HG03103 (cell line): ENCODE results near the gene SNTA1.
A peak's percentile ranks its signal among the peaks of the same experiment; 100 is the strongest.
"Not testable (repeated sequence)": the region's sequence is repeated elsewhere in the genome, so short reads cannot be mapped to it uniquely, and the experiment has no call there.

ENCODE experiments used
- ATAC-seq: cut with Tn5 transposase; IDR thresholded peaks from one replicate; pipeline ENCODE4 v1.9.1; 2021; ENCODE audit warnings: low read depth; ENCODE audit not compliant: unreplicated experiment

The SNTA1 gene

DNA sequence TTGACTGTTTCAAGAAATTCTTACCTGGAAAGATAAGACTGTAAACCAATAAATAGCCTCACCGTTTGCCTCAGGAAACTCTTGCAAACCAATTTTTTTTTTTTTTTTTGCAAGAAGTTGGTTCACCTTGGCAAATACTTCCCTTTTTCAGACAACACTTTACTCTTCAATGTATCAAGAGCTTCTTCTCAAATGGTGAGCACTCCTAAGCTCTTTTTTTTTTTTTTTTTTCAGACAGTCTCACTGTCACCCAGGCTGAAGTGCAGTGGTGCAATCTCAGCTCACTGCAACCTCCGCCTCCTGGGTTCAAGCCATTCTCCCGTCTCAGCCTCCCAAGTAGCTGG is 22.7 kb upstream of the SNTA1 start:
- ATAC-seq, result no peak

DNA sequence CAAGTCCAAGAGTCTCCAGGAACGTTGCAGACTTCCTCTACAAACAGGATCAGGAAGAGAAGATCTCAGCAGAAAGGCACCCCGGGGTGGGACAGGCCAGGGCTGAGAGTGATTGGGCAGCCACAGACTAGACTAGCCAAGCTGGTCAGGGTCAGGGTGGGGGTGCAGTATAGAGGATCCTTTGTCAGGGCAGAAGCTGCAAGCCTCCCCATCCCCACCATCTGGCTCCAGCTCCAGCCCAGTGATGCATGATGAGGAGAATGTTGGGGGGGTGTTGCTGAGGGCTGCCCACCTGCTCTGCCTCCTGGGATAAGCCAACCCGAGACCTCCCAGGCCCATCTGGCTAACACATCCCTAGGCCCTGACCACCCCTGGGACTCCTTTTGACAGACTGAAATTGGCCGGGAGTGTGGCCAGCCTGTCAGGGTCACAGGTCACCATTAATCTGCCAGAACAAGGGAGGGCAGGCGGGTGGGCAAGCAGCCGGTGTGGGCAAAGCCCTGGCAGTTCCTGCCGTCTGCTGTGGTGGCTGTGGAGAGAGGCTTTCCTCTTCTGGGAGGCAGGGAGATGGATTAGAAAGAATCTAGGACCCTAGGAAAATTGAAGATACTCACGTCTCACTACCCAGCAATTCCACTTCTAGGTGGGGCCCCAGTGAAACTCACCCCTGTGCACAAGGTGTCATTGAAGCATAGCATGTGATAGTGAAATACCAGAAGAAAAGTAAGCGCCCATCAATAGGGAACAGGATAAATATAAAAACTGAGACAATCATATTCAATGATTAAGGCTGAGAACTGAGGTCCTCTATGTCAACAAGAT is 22.1 kb upstream of the SNTA1 start:
- ATAC-seq, result no peak

DNA sequence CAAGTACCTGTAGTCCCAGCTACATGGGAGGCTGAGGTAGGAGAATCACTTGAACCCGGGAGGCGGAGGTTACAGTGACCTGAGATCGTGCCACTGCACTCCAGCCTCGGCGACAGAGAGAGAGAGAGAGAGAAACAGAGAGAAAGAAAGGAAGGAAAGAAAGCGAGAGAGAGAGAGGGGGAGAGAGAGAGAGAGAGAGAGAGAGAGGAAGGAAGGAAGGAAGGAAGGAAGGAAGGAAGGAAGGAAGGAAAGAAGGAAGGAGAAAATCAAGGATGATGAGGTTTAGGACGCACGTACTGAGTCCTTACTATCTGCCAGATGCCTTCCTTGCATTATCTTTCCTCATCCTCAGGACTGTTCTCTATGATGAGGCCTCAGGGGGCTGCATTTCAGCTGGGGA is 21.2 kb upstream of the SNTA1 start:
- ATAC-seq, result not testable (repeated sequence)

DNA sequence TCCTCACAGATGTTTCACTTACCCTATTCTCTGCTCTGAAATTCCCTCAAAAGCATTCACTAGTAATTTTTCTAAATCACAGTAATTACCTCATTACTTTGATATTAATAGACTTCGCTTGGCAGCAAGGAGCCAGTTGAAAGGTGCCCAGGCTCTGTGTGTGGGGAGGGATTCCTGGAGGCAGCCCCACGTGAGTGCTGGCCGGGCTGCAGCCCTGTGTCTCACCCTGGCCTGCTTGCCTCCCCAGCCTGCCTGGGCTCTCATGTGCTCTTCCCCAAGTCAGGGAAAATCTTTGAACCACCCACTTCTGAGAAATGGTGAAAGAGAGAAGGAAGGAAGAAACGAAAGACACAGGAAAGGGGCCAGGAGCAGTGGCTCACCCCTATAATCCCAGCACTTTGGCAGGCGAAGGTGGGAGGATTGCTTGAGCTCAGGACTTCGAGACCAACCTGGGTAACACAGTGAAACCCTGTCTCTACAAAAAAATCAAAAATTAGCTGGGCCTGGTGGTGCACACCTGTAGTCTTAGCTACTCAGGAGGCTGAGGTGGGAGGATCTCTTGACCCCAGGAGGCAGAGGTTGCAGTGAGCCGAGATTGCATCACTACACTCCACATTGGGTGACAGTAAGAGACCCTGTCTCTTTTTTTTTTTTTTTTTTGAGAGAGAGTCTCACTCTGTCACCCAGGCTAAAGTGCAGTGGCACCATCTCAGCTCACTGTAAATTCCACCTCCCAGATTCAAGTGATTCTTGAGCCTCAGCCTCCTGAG is 20.0 kb upstream of the SNTA1 start:
- no peak for ATAC-seq

DNA sequence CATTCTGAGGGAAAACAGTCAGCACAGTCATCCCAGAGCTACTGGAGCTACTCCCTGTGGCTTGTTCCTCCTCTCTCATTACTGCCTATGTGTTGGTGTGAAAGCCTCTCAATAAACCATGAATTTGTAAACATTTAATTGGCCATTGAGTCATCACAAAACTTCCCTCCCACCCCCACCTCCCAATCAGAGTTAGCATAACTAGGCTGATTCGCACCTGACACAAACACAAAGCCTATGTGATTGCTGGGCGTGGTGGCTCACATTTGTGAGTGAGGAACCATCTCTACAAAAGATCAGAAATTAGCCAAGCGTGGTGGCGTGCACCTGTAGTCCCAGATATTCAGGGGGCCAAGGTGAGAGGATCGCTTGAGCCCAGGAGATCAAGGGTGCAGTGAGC is 17.1 kb upstream of the SNTA1 start:
- no peak for ATAC-seq

DNA sequence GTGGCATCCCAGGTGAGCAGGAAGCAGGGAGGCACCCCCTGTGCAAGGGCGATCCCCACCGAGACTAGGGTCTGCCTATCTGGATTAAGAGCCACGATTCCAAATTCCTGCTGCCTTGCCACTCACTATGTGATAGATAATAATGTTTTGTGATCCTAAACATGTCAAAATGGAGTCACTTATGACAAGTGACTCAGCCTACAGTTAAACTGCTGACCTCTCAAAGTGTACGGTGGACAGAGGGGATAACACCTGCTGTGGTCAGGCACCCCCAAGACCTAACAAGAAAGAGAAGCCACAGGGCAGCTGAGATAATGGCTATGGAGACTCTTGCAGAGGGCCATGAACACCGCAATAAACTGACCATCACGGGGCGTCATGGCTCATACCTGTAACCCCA is 16.0 kb upstream of the SNTA1 start:
- ATAC-seq, result no peak

DNA sequence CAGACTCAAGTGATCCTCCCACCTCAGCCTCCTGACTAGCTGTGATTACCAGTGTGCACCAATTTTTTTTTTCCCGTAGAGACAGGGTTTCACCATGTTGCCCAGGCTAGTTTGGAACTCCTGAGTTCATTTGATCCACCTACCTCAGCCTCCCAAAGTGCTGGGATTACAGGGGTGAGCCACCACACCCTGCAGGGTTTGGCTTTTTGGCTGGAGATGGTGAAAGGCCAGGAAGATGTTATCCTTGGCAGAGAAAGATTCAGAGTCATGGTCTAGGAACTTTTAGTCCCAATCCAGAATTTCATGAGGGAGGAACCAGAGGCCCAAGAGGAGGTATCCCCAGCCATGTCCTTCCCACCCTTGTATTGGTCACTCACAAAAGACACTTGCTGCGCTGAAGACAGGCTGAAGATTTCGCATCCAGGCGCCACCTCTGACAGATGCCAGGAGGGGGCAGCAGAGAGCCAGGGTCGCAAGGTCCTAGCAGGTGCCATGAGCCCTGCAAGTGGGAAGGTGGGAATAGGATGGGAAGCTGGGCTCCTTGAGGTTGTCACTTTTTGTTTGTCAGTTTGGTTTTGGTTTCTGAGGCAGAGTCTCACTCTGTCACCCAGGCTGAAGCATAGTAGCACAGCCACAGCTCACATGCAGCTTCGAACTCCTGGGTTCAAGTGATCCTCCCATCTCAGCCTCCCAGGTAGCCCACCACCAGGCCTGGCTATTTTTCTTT is 13.5 kb upstream of the SNTA1 start:
- ATAC-seq, result not testable (repeated sequence)

DNA sequence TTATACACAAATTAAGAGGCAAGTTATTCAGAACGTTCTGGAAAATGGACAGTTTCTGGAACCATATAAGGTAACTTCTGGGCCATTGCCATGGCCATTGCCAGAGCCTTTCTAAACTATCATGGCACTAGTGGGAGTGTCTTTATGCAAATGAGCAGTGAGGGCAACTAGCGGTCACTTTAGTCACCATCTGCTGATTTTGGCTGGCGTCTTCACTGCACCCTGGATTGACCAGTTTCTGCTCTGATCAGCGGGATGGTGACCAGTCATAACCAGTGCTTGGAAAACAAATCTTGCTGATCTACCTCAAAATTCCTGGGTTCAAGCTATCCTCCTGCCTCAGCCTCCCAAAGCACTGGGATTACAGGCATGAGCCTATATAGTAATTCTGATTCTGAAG is 7.3 kb upstream of the SNTA1 start:
- ATAC-seq, result no peak

DNA sequence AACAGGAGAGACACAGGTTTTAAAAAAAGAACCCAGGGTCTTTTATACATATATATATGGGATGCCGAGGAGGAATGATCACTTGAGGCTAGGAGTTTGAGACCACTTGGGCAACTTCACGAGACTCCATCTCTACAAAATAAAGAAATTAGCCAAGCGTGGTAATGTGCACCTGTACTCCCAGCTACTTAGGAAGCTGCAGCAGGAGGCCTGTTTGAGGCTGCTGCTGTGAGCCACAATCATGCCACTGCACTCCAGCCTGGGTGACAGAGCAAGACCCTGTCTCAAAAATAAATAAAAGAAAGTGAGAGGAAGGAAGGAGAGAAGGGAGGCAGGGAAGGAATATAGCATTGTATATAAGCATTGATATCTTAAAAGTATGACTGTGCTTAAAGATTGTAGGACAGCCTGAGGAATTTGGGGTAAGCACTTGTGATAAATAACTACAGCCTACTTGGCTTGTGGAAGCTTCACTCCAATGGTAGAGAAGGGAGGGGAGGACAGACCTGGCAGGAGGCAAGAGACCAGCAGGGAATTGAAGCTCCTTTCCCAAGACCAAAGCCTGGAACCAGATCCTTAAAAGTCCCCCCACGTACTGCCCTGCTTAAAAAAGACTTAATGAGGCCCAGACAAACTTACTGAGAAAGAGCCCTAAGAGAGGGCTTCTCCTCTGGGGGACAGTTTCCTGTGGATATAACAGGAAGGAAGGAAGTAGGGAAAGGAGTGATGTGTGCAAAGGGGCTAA is 2.5 kb upstream of the SNTA1 start:
- no peak for ATAC-seq

DNA sequence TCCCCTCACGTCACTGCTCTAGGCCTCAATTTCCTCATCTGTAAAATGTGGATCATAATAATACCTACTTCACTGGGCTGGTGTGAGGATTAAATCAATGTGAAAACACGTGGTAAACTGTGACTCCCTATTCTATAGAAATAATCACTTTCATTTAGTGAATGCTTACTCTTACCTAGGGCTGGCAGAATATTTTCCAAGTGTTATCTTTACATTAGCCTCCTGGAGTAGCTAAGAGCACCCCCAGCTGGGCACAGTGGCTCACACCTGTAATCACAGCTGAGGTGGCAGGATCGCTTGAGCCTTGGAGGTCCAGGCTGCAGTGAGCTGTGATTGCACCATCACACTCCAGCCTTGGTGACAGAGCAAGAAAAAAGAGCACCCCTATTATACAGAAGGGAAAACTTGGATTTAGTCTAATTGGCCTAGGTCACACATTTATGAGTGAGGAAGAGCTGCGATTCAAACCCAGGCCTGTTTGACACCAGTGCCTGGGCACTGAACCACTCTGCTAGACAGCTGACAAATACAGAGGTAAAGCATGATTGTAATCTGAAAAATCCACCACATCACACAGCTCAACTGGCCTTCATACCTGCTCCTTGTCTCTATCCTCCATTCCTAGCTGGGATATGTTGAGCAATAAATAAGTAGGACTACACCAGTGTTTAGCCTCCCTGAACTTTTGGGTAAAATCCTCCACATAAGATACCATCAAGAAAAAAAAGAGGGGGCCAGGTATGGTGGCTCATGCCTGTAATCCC is 1.4 kb upstream of the SNTA1 start:
- no peak for ATAC-seq

DNA sequence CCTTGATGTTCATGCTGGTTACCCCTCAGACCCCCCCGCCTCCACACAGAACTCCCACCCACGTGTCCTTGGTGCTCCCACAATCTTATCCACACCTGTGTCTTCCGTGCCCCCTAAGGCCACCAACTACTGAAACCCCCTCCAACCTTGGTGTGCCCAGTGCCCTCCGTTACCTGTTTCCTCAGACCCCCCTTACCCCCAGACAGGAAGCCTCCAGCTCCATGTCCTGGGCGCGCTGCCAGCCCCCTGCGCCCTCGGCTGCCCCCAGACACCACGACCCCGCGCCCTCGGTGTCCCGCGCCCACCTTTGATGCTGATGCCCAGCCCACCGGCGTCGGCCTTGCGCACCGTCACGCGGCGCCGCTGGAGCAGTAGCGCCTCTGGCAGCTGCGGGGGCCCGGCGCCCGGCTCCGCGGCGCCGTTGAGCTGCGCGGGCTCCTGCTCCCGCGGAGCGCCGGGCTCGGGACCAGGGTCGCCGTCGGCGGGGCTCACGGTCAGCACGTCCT is 504 bp downstream of the SNTA1 start:
- peak; percentile 19 for ATAC-seq

DNA sequence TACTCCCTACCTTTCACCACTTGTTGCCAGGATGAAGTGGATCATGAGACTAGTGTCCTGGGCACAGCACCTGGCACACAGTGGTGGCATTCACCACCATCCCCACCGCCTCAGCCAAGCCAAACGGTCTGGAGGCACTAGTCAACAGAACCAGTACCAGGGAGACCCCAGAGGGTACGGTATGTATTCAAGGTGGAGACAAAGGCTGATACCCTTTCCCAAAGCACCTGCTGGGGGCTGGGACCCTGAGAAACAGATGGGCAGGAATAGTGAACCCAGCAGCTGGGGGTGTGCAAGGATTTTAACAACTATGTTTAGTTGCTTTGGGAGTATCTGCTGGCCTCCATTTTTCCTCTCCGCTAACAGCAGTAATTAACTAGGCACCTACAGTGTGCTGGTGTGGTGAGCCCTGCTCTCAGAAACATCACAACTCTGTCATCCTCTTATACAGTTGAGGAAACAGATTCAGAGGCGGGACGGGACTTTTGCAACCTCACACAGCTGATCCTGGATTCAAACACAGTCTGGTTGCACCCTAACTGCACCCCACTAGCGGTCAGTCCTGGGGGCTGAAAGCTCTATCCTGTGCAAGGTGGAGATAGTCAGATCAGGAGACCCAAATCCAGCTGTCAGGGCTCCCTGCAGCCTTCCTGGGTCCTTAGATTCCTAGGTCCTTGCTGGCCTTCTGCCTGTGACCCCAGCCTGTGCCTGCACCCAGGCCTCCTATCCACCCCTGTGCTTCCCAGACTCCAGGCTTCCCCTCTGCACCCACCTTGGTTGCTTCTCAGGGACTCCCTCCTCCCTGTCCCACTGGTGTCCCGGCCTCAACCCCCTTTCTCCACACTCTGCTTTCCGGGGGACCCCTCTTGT is 1.2 kb downstream of the SNTA1 start:
- no peak for ATAC-seq

DNA sequence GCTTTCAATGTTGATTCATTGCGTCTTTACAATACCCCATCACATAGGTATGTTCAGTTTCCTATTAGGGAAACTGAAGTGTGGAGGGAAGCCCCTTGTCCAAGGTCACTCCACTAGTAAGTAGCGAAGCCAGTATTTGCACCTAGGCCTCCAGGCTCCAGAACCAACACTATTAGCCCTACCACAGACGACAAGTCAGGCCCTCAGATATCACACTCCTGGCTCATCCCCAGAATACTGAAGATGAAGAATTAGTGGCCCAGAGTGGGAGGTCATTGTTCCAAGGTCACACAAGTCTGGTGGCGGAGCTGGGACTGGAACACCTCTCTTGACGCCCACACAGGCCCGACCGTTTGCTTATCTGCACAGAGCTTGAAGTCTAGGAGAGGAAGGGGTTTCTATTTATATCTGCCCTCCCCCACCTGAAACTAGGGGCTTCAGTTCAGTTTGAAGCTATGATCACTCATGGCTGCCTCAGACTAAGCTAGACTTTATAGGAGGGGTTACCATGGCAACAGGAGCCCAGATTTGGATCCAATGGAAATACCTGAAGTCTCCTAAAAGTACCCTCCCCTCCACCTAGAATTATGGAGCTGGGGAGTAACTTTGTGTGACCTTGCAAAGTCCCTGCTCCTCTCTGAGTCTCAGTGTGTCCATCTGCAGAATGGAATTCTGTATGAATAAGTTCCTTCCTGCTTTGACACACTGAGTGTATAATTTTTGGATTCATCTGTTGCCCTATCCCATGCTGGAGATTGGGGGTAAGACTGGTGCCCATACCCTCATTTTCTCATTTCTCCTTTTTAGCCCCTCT is 2.2 kb downstream of the SNTA1 start:
- ATAC-seq, result no peak

DNA sequence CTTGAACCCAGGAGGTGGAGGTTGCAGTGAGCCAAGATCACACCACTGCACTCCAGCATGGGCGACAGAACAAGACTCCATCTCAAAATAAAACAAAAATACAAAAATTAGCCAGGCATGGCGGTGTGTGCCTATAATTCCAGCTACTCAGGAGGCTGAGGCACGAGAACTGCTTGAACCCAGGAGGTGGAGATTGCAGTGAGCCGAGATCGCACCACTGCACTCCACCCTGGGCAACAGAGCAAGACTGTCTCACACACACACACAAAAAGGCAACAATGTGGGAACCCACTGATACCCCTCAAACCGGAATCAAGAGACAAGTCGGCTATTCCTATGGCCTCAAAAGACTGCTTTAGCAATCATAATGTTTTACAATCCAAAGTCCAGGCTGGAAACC is 3.0 kb downstream of the SNTA1 start:
- not testable (repeated sequence) for ATAC-seq

DNA sequence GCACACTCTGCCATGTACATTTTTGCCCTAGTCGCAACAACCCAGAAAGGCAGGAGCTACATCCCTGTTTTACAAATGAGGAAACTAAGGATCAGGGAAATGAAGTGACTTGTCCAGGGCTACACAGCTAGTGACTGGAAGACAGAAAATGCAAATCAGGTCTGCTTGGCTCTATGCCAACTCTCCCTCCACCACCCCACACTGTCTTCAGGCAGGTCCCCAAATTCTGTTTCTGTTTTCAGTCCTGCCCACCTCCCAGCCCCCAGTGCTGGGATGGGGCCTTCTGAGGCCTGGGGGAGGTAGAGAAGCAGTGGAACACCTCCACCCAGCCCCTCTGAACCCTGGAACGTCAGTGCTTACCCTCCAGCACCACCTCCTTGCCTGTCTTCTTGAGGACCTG is 5.1 kb downstream of the SNTA1 start:
- no peak for ATAC-seq

DNA sequence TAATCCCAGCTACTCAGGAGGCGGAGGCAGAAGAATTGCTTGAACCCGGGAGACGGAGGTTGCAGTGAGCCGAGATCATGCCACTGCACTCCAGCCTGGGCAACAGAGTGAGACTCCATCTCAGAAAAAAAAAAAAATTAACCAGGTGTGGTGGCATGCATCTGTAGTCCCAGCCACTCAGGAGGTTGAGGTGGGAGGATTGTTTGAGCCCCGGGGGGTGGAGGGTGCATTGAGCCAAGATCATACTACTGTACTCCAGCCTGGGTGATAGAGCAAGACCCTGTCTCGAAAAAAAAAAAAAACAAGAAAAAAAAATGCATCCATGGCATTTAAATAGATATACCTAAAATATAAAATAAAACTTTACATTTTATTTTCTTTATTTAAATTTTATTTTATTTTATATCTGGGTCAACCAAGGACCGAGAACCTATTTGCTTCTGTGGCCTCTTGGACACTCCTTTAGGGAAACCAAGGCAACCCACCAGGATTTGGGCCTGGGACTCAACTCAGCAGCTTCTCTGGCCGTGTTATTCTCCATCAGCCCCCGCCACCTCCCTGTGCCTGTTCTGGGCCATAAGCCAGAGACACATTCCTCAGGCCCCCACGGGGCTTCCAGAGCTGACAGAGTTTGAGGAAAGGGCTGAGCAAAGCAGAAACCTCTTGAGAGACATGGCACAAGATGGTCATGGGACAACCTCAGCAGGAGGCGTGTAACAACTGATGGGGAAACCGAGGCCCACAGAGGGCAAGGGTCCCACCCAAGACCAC is 6.2 kb downstream of the SNTA1 start:
- ATAC-seq, result no peak

DNA sequence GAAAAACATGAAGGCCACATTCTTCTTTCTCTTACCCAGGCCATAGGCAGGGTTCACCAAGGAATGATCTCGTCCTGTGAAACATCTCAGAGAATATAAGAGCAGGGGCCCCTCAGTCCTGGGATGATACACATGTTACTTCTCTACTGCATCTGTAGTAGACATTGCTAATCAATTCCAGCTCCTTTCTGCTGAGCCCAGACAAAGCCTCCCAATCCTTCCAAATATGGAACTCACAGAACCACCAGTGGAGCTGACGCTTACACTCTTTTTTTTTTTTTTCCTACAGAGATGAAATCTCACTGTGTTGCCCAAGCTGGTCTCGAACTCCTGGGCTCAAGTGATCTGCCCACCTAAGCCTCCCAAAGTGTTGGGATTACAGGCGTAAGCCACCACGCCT is 9.1 kb downstream of the SNTA1 start:
- no peak for ATAC-seq
